B cell (primary cell): ENCODE results near the gene DOCK1. TPM values are rescaled to one million over a fixed set of nuclear protein-coding genes. Genes with fewer than 3 reads are reported as not detected.

ENCODE experiments used
- ATAC-seq: fragments of 200-7000 bp; cut with Tn5 transposase; one replicate; pipeline ENCODE4 v1.10.0; 2021; ENCODE audit warnings: low read depth, mild to moderate bottlenecking, moderate number of reproducible peaks, moderate library complexity
- CTCF ChIA-PET: fragments of 350-600 bp; sonication (Branson Sonifier 250); formaldehyde crosslinking; loops from one replicate; lab custom pipeline; 2021; ENCODE audit warnings: antibody characterized with exemption, inconsistent platforms; lab: Charles Lee
- POLR2A ChIA-PET: fragments of 350-600 bp; sonication (Branson Sonifier 250); formaldehyde crosslinking; loops from one replicate; lab custom pipeline; 2021; ENCODE audit warnings: antibody characterized with exemption; lab: Charles Lee
- DNase-seq: peaks from one replicate; pipeline ENCODE4 v3.0.0; 2013
- H2AFZ ChIP-seq: 2 replicates; pipeline ENCODE4 v1.6.1; 2012; ENCODE audit warnings: mild to moderate bottlenecking, low read depth, low read length; ENCODE audit not compliant: insufficient read depth, poor library complexity, severe bottlenecking
- H3K27ac ChIP-seq, 2 donors: 1 replicate in 1 of 2; 2 replicates in 1 of 2; pipeline ENCODE4 v1.5.1; 2012 to 2013; ENCODE audit warnings: low read length in 2 of 2, mild to moderate bottlenecking in 2 of 2, moderate library complexity in 1 of 2
- H3K27me3 ChIP-seq, 4 experiments: fragments of 200-600 bp in 1 of 4; sonication (generic) in 1 of 4; replicated peaks in 1 of 4; 1 replicate in 2 of 4; 2 replicates in 2 of 4; pipeline versions ENCODE4 v1.6.1 to v1.7.0; 2013 to 2016; ENCODE audit warnings: low read length in 3 of 4, mild to moderate bottlenecking in 2 of 4, mixed read lengths in 1 of 4, moderate library complexity in 1 of 4; ENCODE audit not compliant: insufficient read depth in 4 of 4, control insufficient read depth in 3 of 4; ENCODE audit errors: control extremely low read depth in 1 of 4
- H3K36me3 ChIP-seq, 2 experiments: replicated peaks in 1 of 2; 1 replicate in 1 of 2; 2 replicates in 1 of 2; pipeline versions ENCODE4 v1.6.1 to v1.7.1; 2013; ENCODE audit warnings: low read length in 1 of 2; ENCODE audit not compliant: insufficient read depth in 2 of 2, control insufficient read depth in 1 of 2; ENCODE audit errors: control extremely low read depth in 1 of 2, extremely low read depth in 1 of 2
- H3K4me1 ChIP-seq, 2 donors: fragments of 200-600 bp in 1 of 2; sonication (generic) in 1 of 2; 1 replicate in 1 of 2; 2 replicates in 1 of 2; pipeline versions ENCODE4 v1.5.1 to v1.6.1; 2013 to 2017; ENCODE audit warnings: low read length in 2 of 2; ENCODE audit not compliant: control insufficient read depth in 2 of 2, insufficient read depth in 2 of 2
- H3K4me2 ChIP-seq: replicated peaks from 2 replicates; pipeline ENCODE3; 2012; ENCODE audit warnings: mild to moderate bottlenecking, low read depth, low read length; ENCODE audit not compliant: poor library complexity, severe bottlenecking
- H3K4me3 ChIP-seq, 5 experiments: fragments of 200-600 bp in 1 of 5; sonication (generic) in 1 of 5; 1 replicate in 3 of 5; 2 replicates in 2 of 5; pipeline versions ENCODE4 v1.5.1 to v1.7.0; 2011 to 2016; ENCODE audit warnings: low read length in 4 of 5, mild to moderate bottlenecking in 4 of 5, low read depth in 2 of 5, control low read depth in 1 of 5, moderate library complexity in 1 of 5; ENCODE audit not compliant: insufficient read depth in 1 of 5; ENCODE audit errors: control extremely low read depth in 1 of 5, extremely low read depth in 1 of 5
- H3K79me2 ChIP-seq: fragments of 200-600 bp; sonication (generic); one replicate; pipeline ENCODE4 v1.6.0; 2016; ENCODE audit warnings: low read length; ENCODE audit not compliant: control insufficient read depth, insufficient read depth
- H3K9ac ChIP-seq: fragments of 200-600 bp; sonication (generic); 2 replicates; pipeline ENCODE4 v1.6.1; 2017; ENCODE audit warnings: mild to moderate bottlenecking, low read length, moderate library complexity
- H3K9me3 ChIP-seq, 3 donors: one replicate each; pipeline versions ENCODE4 v1.6.1 to v1.7.1; 2013; ENCODE audit warnings: low read length in 2 of 3; ENCODE audit not compliant: control insufficient read depth in 2 of 3, insufficient read depth in 1 of 3; ENCODE audit errors: control extremely low read depth in 1 of 3
- H4K20me1 ChIP-seq: 2 replicates; pipeline ENCODE4 v1.6.0; 2012; ENCODE audit warnings: mild to moderate bottlenecking, low read length; ENCODE audit not compliant: insufficient read depth, control insufficient read depth, poor library complexity, severe bottlenecking
- H3K27ac Mint-ChIP-seq: one replicate; pipeline ENCODE4 v1.8.0; 2021; ENCODE audit warnings: mixed read lengths
- H3K27me3 Mint-ChIP-seq: one replicate; pipeline ENCODE4 v1.8.0; 2021; ENCODE audit warnings: mixed read lengths
- H3K4me1 Mint-ChIP-seq: one replicate; pipeline ENCODE4 v1.8.0; 2021; ENCODE audit warnings: mixed read lengths
- H3K4me3 Mint-ChIP-seq: one replicate; pipeline ENCODE4 v1.8.0; 2021; ENCODE audit warnings: mixed read lengths
- H3K9me3 Mint-ChIP-seq: one replicate; pipeline ENCODE4 v1.8.0; 2022; ENCODE audit warnings: mixed read lengths; ENCODE audit not compliant: insufficient read depth
- CTCF ChIP-seq: fragments of 200-600 bp; IDR thresholded peaks from one replicate; pipeline ENCODE4 v1.8.0; 2022; ENCODE audit warnings: antibody characterized with exemption, mild to moderate bottlenecking
- EZH2 ChIP-seq: IDR thresholded peaks from 2 replicates; pipeline ENCODE4 v1.6.1; 2012; ENCODE audit warnings: borderline replicate concordance, low read depth, mild to moderate bottlenecking, moderate library complexity, low read length; ENCODE audit not compliant: insufficient read depth, poor library complexity, severe bottlenecking
- WGBS: methylation state at CpG from one replicate; pipeline ENCODE4 v1.1.5; 2013; ENCODE audit warnings: missing lambda C conversion rate; ENCODE audit not compliant: insufficient coverage; 5-methylcytosine and 5-hydroxymethylcytosine counted together
- intact Hi-C: fragments of 100-400 bp; cut with micrococcal nuclease; formaldehyde crosslinking; loops from one replicate; pipeline ENCODE4 v1.10.0; 2022
- polyA plus RNA-seq: library from polyadenylated mRNA; depleted of rRNA; stranded (reverse); fragments of >200 nt; gene quantifications from 2 replicates; pipeline ENCODE4 v1.2.3, GENCODE V29; 2012
- total RNA-seq, 2 donors: library from RNA; stranded (reverse); fragments of 120-200 nt in 1 of 2; gene quantifications; 1 replicate in 1 of 2; 2 replicates in 1 of 2; pipeline versions ENCODE4 v1.2.3 to v1.2.4, GENCODE V29; 2013 to 2022

The DOCK1 gene
- total and polyA plus RNA-seq, 2 donors (not counting 1 experiment from before 2014, with no cell fraction given): not detected

- H3K4me3 ChIP-seq: no peak overlapping the region
- H3K27me3 ChIP-seq: no peaks in the 10 kb centered on the region
- 72% methylated on average over 4 of the region's 5 CpGs for WGBS
- Mint-ChIP-seq H3K27ac (no peak overlapping the region), H3K9me3 (no peaks in the 10 kb centered on the region), H3K4me3 (no peak overlapping the region), H3K27me3 (no peaks in the 10 kb centered on the region), H3K4me1 (no peaks in the 10 kb centered on the region)
- H3K27ac ChIP-seq: no peak overlapping the region
- intact Hi-C loops: no loop called here
- POLR2A ChIA-PET: no interaction called here
- H3K79me2 ChIP-seq: no peaks in the 10 kb centered on the region
- CTCF ChIA-PET: no interaction called here
- no peak overlapping the region for H3K9ac ChIP-seq
- H3K36me3 ChIP-seq: no peaks in the 10 kb centered on the region
- no peaks in the 10 kb centered on the region for H3K4me1 ChIP-seq
- TF ChIP-seq EZH2: no peak
- no peak for TF ChIP-seq CTCF
- H3K4me2 ChIP-seq: no peak overlapping the region
- no peak for ATAC-seq
- H3K9me3 ChIP-seq: peaks cover 0 to 7% (median 0%) of the 10 kb centered on the region in 3 donors
- H2AFZ ChIP-seq: no peak overlapping the region
- no peaks in the 10 kb centered on the region for H4K20me1 ChIP-seq
- DNase-seq: no peak
These were observed 180.7 kb downstream of the DOCK1 start for GRCh38 chr10:127085957-127086356.

- Histone ChIP-seq H3K27me3 (no peaks in the 10 kb centered on the region), H3K4me1 (no peaks in the 10 kb centered on the region), H3K36me3 (no peaks in the 10 kb centered on the region), H4K20me1 (no peaks in the 10 kb centered on the region), H3K27ac (no peak overlapping the region), H2AFZ (no peak overlapping the region), H3K9me3 (peaks cover 0 to 16% (median 0%) of the 10 kb centered on the region in 3 donors), H3K9ac (no peak overlapping the region), H3K79me2 (no peaks in the 10 kb centered on the region), H3K4me3 (no peak overlapping the region), H3K4me2 (no peak overlapping the region)
- H3K9me3 Mint-ChIP-seq: no peaks in the 10 kb centered on the region
- H3K27ac Mint-ChIP-seq: no peak overlapping the region
- WGBS: 94% methylated on average over 10 of the region's 10 CpGs
- no peaks in the 10 kb centered on the region for H3K27me3 Mint-ChIP-seq
- no peaks in the 10 kb centered on the region for H3K4me1 Mint-ChIP-seq
- ChIA-PET POLR2A (no interaction called here), CTCF (no interaction called here)
- ATAC-seq (no peak), DNase-seq (no peak)
- no peak for TF ChIP-seq CTCF
- no peak for TF ChIP-seq EZH2
- H3K4me3 Mint-ChIP-seq: no peak overlapping the region
- intact Hi-C loops: no loop called here
These were observed 183.7 kb downstream of the DOCK1 start for GRCh38 chr10:127088908-127089307.
